NB4 (cell line): ENCODE results near the gene TOM1L2.

Source experiments
- POLR2A ChIP-seq: IDR thresholded peaks from 2 replicates; pipeline ENCODE4 v1.6.1; 2011; ENCODE audit warnings: mild to moderate bottlenecking; ENCODE audit not compliant: insufficient read length; ENCODE audit errors: extremely low read depth
- TF ChIP-seq, protein P1 (sequence below): IDR thresholded peaks from 2 replicates; pipeline ENCODE4 v1.6.1; 2011; ENCODE audit warnings: low read depth, low read length
- TF ChIP-seq, protein P2 (sequence below): IDR thresholded peaks from one replicate; pipeline ENCODE4 v1.5.1; 2012; ENCODE audit warnings: low read depth, low read length

DNA sequence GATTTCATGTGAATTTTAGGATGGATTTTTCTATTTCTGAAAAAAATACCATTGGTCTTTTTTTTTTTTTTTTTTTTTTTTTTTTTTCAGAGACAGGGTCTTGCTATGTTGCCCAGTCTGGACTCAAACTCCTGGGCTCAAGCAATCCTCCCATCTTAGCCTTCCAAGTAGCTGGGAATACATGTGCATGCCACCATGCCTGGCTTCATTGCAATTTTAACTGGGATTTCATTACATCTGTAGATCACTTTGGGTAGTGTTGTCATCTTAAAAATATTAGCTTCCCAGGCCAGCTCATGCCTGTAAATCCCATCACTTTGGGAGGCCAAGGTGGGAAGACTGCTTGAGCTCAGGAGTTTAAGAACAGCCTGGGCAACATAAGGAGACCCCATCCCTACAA lies 54.8 kb downstream of the TOM1L2 start:
- TF ChIP-seq, protein P1, sequence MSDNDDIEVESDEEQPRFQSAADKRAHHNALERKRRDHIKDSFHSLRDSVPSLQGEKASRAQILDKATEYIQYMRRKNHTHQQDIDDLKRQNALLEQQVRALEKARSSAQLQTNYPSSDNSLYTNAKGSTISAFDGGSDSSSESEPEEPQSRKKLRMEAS, result no peak
- TF ChIP-seq, protein P2, sequence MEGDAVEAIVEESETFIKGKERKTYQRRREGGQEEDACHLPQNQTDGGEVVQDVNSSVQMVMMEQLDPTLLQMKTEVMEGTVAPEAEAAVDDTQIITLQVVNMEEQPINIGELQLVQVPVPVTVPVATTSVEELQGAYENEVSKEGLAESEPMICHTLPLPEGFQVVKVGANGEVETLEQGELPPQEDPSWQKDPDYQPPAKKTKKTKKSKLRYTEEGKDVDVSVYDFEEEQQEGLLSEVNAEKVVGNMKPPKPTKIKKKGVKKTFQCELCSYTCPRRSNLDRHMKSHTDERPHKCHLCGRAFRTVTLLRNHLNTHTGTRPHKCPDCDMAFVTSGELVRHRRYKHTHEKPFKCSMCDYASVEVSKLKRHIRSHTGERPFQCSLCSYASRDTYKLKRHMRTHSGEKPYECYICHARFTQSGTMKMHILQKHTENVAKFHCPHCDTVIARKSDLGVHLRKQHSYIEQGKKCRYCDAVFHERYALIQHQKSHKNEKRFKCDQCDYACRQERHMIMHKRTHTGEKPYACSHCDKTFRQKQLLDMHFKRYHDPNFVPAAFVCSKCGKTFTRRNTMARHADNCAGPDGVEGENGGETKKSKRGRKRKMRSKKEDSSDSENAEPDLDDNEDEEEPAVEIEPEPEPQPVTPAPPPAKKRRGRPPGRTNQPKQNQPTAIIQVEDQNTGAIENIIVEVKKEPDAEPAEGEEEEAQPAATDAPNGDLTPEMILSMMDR, result no peak
- no peak for TF ChIP-seq POLR2A
